Measurements from ENCODE around the gene JMJD7.
"Not testable (repeated sequence)": the region's sequence is repeated elsewhere in the genome, so short reads cannot be mapped to it uniquely, and the experiment has no call there.

Gene JMJD7

DNA sequence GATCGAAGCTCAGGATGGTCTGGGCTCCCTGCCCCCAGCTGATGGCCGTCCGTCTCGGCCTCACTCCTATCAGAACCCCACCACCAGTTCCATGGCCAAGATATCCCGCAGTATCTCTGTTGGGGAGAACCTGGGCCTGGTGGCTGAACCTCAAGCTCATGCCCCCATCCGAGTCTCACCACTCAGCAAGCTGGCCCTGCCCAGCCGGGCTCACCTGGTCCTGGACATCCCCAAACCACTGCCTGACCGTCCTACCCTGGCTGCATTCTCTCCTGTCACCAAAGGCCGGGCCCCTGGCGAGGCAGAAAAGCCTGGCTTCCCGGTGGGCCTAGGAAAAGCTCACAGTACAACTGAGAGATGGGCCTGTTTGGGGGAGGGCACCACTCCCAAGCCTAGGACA lies 4.4 kb upstream of the JMJD7 start:
- no peak for FAIRE-seq

DNA sequence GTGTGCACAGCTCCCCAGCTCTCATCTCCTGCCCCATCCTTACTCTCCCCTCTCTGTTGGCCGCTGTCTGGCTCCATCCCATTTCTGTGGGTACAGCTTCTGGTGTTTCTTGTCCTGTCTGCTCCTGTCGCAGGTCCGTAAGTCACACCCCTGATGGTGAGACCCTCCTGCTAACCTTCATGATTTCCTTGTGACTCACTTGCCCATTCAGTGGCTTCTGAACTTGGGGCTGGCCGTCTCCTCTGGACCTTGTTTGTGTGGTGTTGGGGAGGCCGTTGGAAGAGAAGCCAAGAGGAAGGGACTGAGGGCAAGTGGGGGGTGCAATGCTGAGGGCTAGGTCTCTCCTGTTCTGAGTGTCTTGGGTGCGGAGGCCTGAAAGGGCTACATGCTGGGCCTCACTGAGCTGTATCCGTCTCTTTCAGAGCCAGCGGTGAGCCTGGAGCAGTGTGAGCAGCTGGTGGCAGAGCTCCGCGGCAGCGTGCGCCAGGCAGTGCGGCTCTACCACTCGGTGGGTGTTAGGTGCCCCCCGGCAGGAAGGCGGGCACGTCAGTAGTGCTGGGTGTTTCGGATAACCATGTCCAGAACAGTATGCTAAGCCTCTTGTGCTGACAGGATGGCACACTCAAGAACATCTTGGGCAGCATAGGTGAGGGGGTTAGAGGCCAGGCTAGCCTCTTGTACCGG lies 3.7 kb upstream of the JMJD7 start:
- FAIRE-seq = no peak

DNA sequence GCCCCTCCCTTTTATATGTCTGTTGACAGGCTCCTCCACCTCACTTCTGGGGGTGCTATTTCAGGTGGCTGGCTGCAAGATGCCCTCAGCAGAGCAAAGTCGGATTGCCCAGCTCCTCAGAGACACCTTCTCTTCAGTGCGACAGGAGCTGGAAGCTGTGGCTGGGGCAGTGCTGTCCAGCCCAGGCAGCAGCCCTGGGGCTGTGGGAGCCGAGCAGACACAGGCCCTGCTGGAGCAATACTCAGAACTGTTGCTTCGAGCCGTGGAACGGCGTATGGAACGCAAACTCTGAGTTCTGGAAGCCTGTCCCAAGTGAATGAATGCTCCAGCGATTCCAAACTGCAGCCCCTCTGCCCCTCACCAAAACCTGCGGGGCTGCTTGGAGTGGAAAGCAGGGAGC lies 2.7 kb upstream of the JMJD7 start:
- no peak for FAIRE-seq

DNA sequence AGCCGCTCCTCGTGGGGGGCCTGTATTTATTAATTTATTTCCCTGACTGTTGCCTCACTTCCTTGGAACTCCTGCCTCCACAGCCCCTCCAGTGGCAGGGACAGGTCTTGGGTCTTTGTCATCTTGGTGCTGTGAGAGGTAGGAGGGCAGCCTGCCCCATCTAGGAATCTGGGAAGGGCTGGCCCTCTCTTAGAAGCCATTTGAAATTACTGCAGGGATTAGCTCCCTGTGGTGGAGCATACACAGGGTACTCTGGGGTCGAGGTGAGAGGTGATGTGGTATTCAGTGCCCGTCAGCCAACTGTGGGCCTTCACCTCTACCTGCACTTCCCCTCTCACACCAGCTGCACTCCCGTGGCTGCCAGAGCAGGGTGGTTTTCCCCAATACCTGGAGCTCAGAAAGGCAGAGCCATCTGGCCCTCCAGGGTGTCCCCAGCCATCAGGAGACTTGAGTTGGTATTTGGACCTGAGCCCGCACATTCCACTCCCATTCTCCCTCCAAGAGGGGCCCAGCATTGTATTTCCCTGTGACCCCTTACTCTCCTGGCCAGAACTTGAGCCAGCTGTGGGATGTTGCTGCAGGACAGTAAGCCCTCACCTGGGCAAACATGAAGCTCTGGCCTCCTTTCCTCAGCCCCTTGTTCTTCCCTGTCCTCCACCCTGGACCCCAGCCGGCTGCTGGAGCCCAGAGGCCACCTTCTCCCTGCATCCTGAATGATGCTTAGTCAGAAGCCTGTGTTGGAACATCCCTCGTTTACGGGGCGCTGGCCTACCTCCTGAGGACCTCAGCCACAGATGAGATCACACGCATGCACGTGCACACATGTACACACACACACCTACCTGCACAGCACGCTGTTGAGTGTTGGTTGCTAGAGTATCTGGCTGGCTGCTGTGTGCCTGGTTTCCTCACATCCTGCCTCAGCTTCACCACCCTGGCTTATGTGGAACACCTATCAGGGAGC lies 2.0 kb upstream of the JMJD7 start:
- no peak for FAIRE-seq

- FAIRE-seq = no peak
These were observed 507 bp upstream of the JMJD7 start for GRCh38 chr15:41827290-41827879.

- FAIRE-seq = no peak
These were observed 882 bp downstream of the JMJD7 start for GRCh38 chr15:41828807-41829141.

GRCh38 chr15:41829959-41830646 lies 2.2 kb downstream of the JMJD7 start:
- FAIRE-seq = no peak

DNA sequence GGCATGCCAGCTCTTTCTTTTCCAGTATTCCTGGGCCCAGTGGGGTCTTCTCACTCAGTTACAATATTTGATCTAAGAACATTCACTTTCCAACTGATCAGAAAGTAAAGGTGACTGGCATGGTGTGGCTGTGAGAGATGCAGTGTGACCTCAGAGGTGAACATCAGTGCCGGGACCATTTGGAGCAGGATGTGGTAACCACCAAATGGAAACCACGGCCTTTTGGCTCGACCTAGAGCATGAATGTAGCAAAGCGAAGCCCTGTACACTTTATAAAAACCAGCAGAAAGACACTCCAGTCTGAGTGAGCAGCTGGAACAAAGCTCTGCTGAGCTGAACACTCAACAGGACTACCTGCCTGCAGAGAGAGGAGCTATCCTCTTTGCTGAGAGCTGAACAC lies 3.4 kb downstream of the JMJD7 start:
- not testable (repeated sequence) for FAIRE-seq

DNA sequence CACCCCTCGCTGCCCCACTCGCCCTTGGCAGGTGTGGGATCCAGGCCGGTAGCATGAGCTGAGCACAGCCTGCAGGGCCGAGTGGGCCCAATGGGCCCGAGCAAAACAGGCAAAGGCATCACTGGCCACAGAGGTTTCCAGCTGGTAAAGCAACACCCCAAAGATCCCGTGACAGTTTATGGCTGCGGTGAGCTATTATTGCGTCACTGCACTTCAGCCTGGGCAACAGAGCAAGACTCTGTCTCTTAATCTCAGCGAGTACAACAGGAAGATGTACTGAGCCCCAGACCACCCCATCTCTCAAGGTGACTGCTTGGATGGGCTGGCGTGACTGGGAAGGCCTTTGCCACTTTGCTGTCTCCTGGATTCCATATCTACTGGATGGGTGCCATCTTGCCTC lies 4.3 kb downstream of the JMJD7 start:
- FAIRE-seq = no peak

DNA sequence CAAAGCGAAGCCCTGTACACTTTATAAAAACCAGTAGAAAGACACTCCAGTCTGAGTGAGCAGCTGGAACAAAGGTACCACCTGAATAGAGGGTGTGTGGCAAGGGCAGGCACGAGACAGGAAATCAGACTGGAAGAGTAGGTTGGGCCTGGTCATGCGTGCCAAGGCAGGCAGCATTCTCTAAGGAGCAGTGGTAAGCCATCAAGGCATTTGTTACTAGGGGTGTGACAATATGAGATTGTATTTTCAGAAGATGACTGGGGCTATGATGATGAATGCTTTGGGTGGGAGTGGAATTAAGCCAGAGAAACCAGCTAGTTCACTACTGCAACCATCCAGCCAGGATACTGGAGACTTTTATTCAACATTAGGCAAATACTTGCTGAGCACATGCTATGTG lies 5.0 kb downstream of the JMJD7 start:
- FAIRE-seq = no peak

- FAIRE-seq = no peak
These were observed 6.2 kb downstream of the JMJD7 start for GRCh38 chr15:41834096-41834495.

DNA sequence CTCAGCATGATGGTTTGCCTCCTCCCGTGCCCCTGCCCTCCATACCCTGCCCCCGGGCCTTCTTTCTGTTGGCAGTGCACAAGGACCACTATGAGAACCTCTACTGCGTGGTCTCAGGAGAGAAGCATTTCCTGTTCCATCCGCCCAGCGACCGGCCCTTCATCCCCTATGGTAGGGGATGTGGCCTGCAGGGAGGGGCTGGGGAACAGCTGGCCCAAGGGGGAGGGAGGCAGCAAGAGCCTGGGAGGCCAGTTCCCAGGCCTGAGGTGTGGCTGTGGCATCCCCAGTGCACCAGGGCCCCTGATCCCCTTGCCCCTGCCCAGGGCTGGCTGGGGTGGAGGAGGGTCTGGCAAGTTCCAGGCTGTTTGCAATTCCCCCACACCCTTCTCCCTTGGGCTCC lies 8.2 kb downstream of the JMJD7 start:
- no peak for FAIRE-seq

DNA sequence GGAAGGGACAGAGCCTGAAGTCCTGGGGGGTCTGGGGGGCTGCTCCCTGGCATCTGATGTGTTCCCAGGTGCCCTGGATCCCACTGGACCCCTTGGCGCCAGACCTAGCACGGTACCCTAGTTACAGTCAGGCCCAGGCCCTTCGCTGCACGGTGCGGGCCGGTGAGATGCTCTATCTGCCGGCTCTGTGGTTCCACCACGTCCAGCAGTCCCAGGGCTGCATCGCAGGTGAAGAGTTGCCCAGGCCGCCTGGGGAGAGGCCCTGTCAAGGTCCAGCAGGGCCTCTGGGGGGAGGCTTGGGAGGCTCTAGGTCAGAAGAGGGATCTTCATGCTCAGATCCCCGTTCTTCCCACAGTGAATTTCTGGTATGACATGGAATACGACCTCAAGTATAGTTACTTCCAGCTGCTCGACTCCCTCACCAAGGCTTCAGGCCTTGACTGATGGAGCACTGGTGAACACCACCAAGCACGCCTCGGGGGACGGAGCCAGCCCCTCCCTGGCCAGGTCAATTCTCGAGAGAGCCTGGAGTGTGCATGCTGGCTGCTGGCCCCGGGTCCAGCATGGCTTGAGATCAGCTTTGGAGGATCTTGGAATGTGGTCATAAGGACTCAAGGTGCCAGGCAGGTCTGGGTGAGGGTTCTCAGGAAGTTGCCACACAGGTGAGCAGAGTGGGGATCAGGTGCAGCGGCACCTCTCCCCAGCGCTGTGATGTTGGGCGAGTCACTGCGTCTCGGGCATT lies 9.0 kb downstream of the JMJD7 start:
- FAIRE-seq = no peak

GRCh38 chr15:41838400-41838897 lies 10.6 kb downstream of the JMJD7 start, which contains the start of gene PLA2G4B:
Gene PLA2G4B, plus strand, starts transcription at chr15:41838847. Its CDS starts 67 bp downstream, at chr15:41838914.
- no peak for FAIRE-seq

- FAIRE-seq = no peak
These were observed 12.0 kb downstream of the JMJD7 start for GRCh38 chr15:41839781-41840491.

DNA sequence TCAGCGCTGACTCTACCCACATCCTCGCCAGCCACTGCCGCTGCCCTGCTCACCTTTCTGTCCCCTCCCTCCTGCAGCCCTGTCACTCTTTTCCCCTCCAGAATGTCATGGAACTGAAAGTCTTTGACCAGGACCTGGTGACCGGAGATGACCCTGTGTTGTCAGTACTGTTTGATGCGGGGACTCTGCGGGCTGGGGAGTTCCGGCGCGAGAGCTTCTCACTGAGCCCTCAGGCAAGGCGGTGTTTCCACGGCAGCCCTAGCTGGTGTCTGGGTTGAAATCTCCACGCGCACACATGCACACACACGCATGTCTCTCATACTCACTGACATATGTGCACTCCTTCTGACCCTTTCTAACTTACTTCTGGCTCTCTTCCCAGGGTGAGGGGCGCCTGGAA lies 12.8 kb downstream of the JMJD7 start:
- no peak for FAIRE-seq

DNA sequence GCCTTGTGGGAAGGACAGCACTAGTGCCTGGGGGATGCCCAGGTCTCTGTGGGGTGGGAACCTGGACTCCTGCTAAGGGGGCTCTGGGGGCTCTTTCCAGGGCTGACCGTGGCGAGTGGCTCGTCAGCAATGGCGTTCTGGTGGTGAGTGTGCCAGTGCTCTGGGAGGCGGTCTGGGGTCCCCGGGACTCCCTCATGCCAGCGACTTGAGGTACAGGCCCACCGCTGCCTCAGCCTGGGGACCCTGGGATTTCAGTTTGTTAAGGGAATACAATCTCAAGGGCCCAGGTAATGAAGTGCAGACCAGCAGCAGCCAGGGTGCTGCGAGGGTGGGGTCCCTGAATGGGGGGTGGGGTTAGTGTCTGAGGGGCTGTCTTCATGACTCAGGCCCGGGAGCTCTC lies 13.2 kb downstream of the JMJD7 start:
- no peak for FAIRE-seq

GRCh38 chr15:41842229-41842628 lies 14.3 kb downstream of the JMJD7 start:
- FAIRE-seq = no peak

GRCh38 chr15:41843571-41843970 lies 15.7 kb downstream of the JMJD7 start:
- FAIRE-seq = no peak

- FAIRE-seq = no peak
These were observed 16.9 kb downstream of the JMJD7 start for GRCh38 chr15:41844814-41845213.

- no peak for FAIRE-seq
These were observed 19.3 kb downstream of the JMJD7 start for GRCh38 chr15:41847206-41847605.

GRCh38 chr15:41847981-41848380 lies 20.1 kb downstream of the JMJD7 start:
- no peak for FAIRE-seq

All from endometrium (tissue), 2 donors.